CD4-positive, alpha-beta memory T cell (primary cell): ENCODE data around the gene PAQR9. TPM values are rescaled to one million over a fixed set of nuclear protein-coding genes. Genes with fewer than 3 reads are reported as not detected.

Experiments used
- CTCF ChIA-PET: fragments of 350-600 bp; sonication (Branson Sonifier 250); formaldehyde crosslinking; loops from one replicate; lab custom pipeline; 2021; ENCODE audit warnings: inconsistent platforms; ENCODE audit not compliant: partially characterized antibody; lab: Charles Lee
- POLR2A ChIA-PET: fragments of 350-600 bp; sonication (Branson Sonifier 250); formaldehyde crosslinking; loops from one replicate; lab custom pipeline; 2021; ENCODE audit not compliant: partially characterized antibody; lab: Charles Lee
- DNase-seq, 5 donors: peaks; one replicate each; pipeline versions ENCODE4 v3.0.0 to v3.0.0-alpha.2; 2020 to 2022; ENCODE audit warnings: mixed read lengths in 1 of 5
- H3K27ac ChIP-seq: one replicate; pipeline ENCODE4 v1.7.0; 2013; ENCODE audit warnings: low read depth, low read length
- H3K27me3 ChIP-seq: 2 replicates; pipeline ENCODE4 v1.7.0; 2013; ENCODE audit warnings: mild to moderate bottlenecking, low read length, moderate library complexity; ENCODE audit not compliant: insufficient read depth
- H3K36me3 ChIP-seq: 2 replicates; pipeline ENCODE4 v1.7.0; 2013; ENCODE audit warnings: mild to moderate bottlenecking, low read length, moderate library complexity; ENCODE audit not compliant: insufficient read depth
- H3K4me1 ChIP-seq: 2 replicates; pipeline ENCODE4 v1.7.0; 2013; ENCODE audit warnings: mild to moderate bottlenecking, low read length, moderate library complexity; ENCODE audit not compliant: insufficient read depth
- H3K4me3 ChIP-seq, 2 donors: one replicate each; pipeline ENCODE4 v1.7.0; 2013; ENCODE audit warnings: low read length in 2 of 2, mild to moderate bottlenecking in 1 of 2
- H3K9me3 ChIP-seq, 2 donors: one replicate each; pipeline ENCODE4 v1.7.0; 2013; ENCODE audit warnings: low read length in 2 of 2, control low read depth in 1 of 2; ENCODE audit not compliant: control insufficient read depth in 1 of 2
- H3K27ac Mint-ChIP-seq, 7 donors: one replicate each; pipeline ENCODE4 v1.8.0; 2020 to 2021; ENCODE audit warnings: mixed read lengths in 7 of 7, mild to moderate bottlenecking in 6 of 7, inconsistent platforms in 3 of 7, moderate library complexity in 3 of 7
- H3K27me3 Mint-ChIP-seq, 2 donors: one replicate each; pipeline ENCODE4 v1.8.0; 2020 to 2021; ENCODE audit warnings: mixed read lengths in 2 of 2
- H3K36me3 Mint-ChIP-seq, 2 donors: one replicate each; pipeline ENCODE4 v1.8.0; 2020 to 2021; ENCODE audit warnings: mixed read lengths in 2 of 2, inconsistent platforms in 1 of 2, mild to moderate bottlenecking in 1 of 2
- H3K4me1 Mint-ChIP-seq, 4 donors: one replicate each; pipeline ENCODE4 v1.8.0; 2020 to 2021; ENCODE audit warnings: mixed read lengths in 4 of 4, mild to moderate bottlenecking in 1 of 4
- H3K4me3 Mint-ChIP-seq, 8 donors: one replicate each; pipeline ENCODE4 v1.8.0; 2020 to 2021; ENCODE audit warnings: mixed read lengths in 8 of 8, mild to moderate bottlenecking in 7 of 8, moderate library complexity in 6 of 8, inconsistent platforms in 3 of 8
- H3K9me3 Mint-ChIP-seq, 8 donors: one replicate each; pipeline ENCODE4 v1.8.0; 2020 to 2021; ENCODE audit warnings: mixed read lengths in 8 of 8, mild to moderate bottlenecking in 5 of 8, inconsistent platforms in 3 of 8, moderate library complexity in 1 of 8
- intact Hi-C: fragments of 100-400 bp; cut with micrococcal nuclease; formaldehyde crosslinking; loops from one replicate; pipeline ENCODE4 v1.15.1; 2023
- polyA plus RNA-seq, 2 donors: library from polyadenylated mRNA; unstranded; fragments of 300-500 nt; fragmentation: Illumina TruSeq; gene quantifications; one replicate each; pipeline ENCODE4 v1.2.3, GENCODE V29; 2021
- total RNA-seq, 2 experiments: library from RNA; stranded (reverse); gene quantifications; one replicate each; pipeline ENCODE4 v1.2.3, GENCODE V29; 2021

Gene PAQR9
- total and polyA plus RNA-seq, 4 experiments from 2014 or later, result not detected

- Mint-ChIP-seq H3K9me3 (no peaks in the 10 kb centered on the region), H3K27ac (no peak overlapping the region), H3K4me3 (no peak overlapping the region), H3K27me3 (peaks cover 19 to 21% of the 10 kb centered on the region in 2 donors), H3K4me1 (no peaks in the 10 kb centered on the region), H3K36me3 (no peaks in the 10 kb centered on the region)
- Histone ChIP-seq H3K27me3 (no peaks in the 10 kb centered on the region), H3K27ac (no peak overlapping the region), H3K9me3 (no peaks in the 10 kb centered on the region), H3K4me1 (no peaks in the 10 kb centered on the region), H3K4me3 (no peak overlapping the region), H3K36me3 (no peaks in the 10 kb centered on the region)
- no peak for DNase-seq
- intact Hi-C loops, result no loop called here
- ChIA-PET CTCF (interaction anchor here (0.9 to 3.3 kb wide), 4 partner anchors 10 to 397 kb away, joined by 3 to 33 read pairs (median 9); no protein-coding TSS in a partner anchor), POLR2A (interaction anchor here (0.6 to 0.9 kb wide), 2 partner anchors 393 to 397 kb away, joined by 3 read pairs; no protein-coding TSS in a partner anchor)
These were observed 20.8 kb upstream of the PAQR9 start for GRCh38 chr3:142984255-142984654.

- Histone ChIP-seq H3K4me1 (no peaks in the 10 kb centered on the region), H3K36me3 (no peaks in the 10 kb centered on the region), H3K27me3 (no peaks in the 10 kb centered on the region), H3K9me3 (no peaks in the 10 kb centered on the region), H3K27ac (no peak overlapping the region), H3K4me3 (no peak overlapping the region)
- Mint-ChIP-seq H3K27me3 (peaks cover 20 to 22% of the 10 kb centered on the region in 2 donors), H3K4me3 (no peak overlapping the region), H3K27ac (no peak overlapping the region), H3K36me3 (no peaks in the 10 kb centered on the region), H3K4me1 (no peaks in the 10 kb centered on the region), H3K9me3 (no peaks in the 10 kb centered on the region)
- ChIA-PET POLR2A (no interaction called here), CTCF (interaction anchor here (0.9 to 3.3 kb wide), 5 partner anchors 8 to 396 kb away, joined by 3 to 33 read pairs (median 7); no protein-coding TSS in a partner anchor)
- intact Hi-C loops, result no loop called here
- no peak for DNase-seq
These were observed 19.8 kb upstream of the PAQR9 start for GRCh38 chr3:142983318-142983717.

GRCh38 chr3:142982038-142982773, 18.7 kb upstream of the PAQR9 start:
- Histone ChIP-seq H3K27me3 (no peaks in the 10 kb centered on the region), H3K4me3 (no peak overlapping the region), H3K27ac (no peak overlapping the region), H3K9me3 (no peaks in the 10 kb centered on the region), H3K4me1 (no peaks in the 10 kb centered on the region), H3K36me3 (no peaks in the 10 kb centered on the region)
- Mint-ChIP-seq H3K27ac (no peak overlapping the region), H3K4me1 (no peaks in the 10 kb centered on the region), H3K27me3 (peaks cover 18% of the 10 kb centered on the region in 2 donors), H3K4me3 (no peak overlapping the region), H3K36me3 (no peaks in the 10 kb centered on the region), H3K9me3 (no peaks in the 10 kb centered on the region)
- POLR2A ChIA-PET, result no interaction called here
- intact Hi-C loops, result no loop called here
- DNase-seq, result no peak
- CTCF ChIA-PET, result interaction anchor here (1.6 to 3.3 kb wide), 3 partner anchors 9 to 395 kb away, joined by 7 to 33 read pairs (median 9); no protein-coding TSS in a partner anchor

- peaks cover 16 to 21% of the 10 kb centered on the region in 2 donors for H3K27me3 Mint-ChIP-seq
- intact Hi-C loops, result no loop called here
- no peaks in the 10 kb centered on the region for H3K36me3 ChIP-seq
- no peaks in the 10 kb centered on the region for H3K9me3 ChIP-seq
- no peaks in the 10 kb centered on the region for H3K27me3 ChIP-seq
- H3K36me3 Mint-ChIP-seq, result no peaks in the 10 kb centered on the region
- POLR2A ChIA-PET, result no interaction called here
- no peaks in the 10 kb centered on the region for H3K9me3 Mint-ChIP-seq
- H3K4me3 ChIP-seq, result no peak overlapping the region
- no peak overlapping the region for H3K27ac ChIP-seq
- CTCF ChIA-PET, result interaction anchor here (0.7 to 1.6 kb wide), 3 partner anchors 10 to 394 kb away, joined by 3 to 9 read pairs (median 3); no protein-coding TSS in a partner anchor
- DNase-seq, result no peak
- H3K27ac Mint-ChIP-seq, result no peak overlapping the region
- no peaks in the 10 kb centered on the region for H3K4me1 ChIP-seq
- H3K4me3 Mint-ChIP-seq, result no peak overlapping the region
- H3K4me1 Mint-ChIP-seq, result no peaks in the 10 kb centered on the region
These were observed 17.6 kb upstream of the PAQR9 start for GRCh38 chr3:142981108-142981507.

DNA sequence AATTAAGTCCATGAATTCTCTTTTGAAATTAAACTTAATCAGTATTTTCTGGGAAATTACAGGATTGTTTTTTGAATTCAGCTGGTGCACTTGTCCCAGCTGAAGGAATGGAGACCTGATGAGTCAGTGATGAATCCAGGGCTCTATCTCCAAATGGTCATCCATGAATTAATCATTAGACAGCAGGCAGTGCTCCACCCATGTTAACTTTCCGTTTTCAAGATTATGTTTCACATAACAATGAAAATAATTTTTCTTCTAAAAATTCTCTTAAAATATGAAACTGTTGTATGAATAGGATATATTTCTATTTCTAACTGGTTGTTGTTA, 13.9 kb upstream of the PAQR9 start:
- Mint-ChIP-seq H3K27me3 (peaks cover 13 to 34% of the 10 kb centered on the region in 2 donors), H3K27ac (no peak overlapping the region), H3K9me3 (no peaks in the 10 kb centered on the region), H3K4me3 (no peak overlapping the region), H3K36me3 (no peaks in the 10 kb centered on the region), H3K4me1 (no peaks in the 10 kb centered on the region)
- Histone ChIP-seq H3K27me3 (no peaks in the 10 kb centered on the region), H3K4me1 (no peaks in the 10 kb centered on the region), H3K9me3 (no peaks in the 10 kb centered on the region), H3K4me3 (no peak overlapping the region), H3K27ac (no peak overlapping the region), H3K36me3 (no peaks in the 10 kb centered on the region)
- CTCF ChIA-PET, result no interaction called here
- POLR2A ChIA-PET, result no interaction called here
- intact Hi-C loops, result no loop called here
- DNase-seq, result no peak

DNA sequence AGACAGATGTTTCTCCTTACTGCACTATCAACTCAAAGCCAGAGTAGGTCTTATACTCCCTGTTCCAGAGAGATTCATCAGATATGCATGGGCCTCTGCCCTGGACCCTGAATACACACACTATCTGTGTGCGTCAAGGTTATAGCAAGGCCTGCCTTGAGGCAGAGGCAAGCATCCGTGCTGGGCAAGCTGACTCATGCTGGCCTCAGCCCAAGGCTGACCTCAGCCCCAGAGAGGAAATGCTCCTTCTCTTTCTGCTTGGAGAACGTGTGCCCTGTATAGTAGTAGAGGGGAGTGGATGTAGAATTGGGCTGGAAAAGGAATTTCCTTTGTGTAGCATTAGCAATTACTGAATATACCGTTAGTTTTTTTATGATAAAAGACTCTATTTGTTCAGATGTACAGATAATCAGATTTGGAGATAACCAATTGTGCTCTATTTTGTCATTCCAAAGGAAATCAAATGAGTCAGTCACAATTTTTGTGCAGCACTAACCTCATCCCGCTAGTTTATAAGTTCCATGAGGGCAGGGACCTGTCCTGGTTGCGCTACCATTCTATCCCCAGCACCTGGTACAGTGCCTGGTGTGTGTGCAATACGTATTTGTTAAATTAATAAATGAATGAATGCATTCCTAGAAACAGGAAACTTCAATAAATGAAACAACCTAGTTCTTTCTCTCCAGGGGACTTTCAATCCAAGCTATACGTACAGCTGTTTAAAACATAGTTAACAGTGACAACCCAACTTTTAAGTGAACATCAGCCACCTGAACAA, 13.3 kb upstream of the PAQR9 start:
- Histone ChIP-seq H3K9me3 (no peaks in the 10 kb centered on the region), H3K27me3 (peaks cover 1% of the 10 kb centered on the region), H3K4me3 (no peak overlapping the region), H3K27ac (no peak overlapping the region), H3K36me3 (no peaks in the 10 kb centered on the region), H3K4me1 (no peaks in the 10 kb centered on the region)
- H3K4me1 Mint-ChIP-seq, result no peaks in the 10 kb centered on the region
- H3K27me3 Mint-ChIP-seq, result peaks cover 12 to 34% of the 10 kb centered on the region in 2 donors
- no peaks in the 10 kb centered on the region for H3K9me3 Mint-ChIP-seq
- no peak overlapping the region for H3K4me3 Mint-ChIP-seq
- H3K36me3 Mint-ChIP-seq, result no peaks in the 10 kb centered on the region
- no peak for DNase-seq
- CTCF ChIA-PET, result no interaction called here
- no peak overlapping the region for H3K27ac Mint-ChIP-seq
- intact Hi-C loops, result no loop called here
- POLR2A ChIA-PET, result no interaction called here

- POLR2A ChIA-PET, result no interaction called here
- intact Hi-C loops, result no loop called here
These were observed 12.0 kb upstream of the PAQR9 start for GRCh38 chr3:142975316-142975995.

More at GRCh38 chr3:142975316-142975995, 12.0 kb upstream of the PAQR9 start:
- Histone ChIP-seq H3K36me3 (no peaks in the 10 kb centered on the region), H3K4me3 (no peak overlapping the region), H3K9me3 (no peaks in the 10 kb centered on the region), H3K27me3 (peaks cover 7% of the 10 kb centered on the region), H3K4me1 (no peaks in the 10 kb centered on the region), H3K27ac (no peak overlapping the region)
- Mint-ChIP-seq H3K36me3 (no peaks in the 10 kb centered on the region), H3K9me3 (no peaks in the 10 kb centered on the region), H3K27me3 (peaks cover 14 to 36% of the 10 kb centered on the region in 2 donors), H3K4me1 (no peaks in the 10 kb centered on the region), H3K27ac (no peak overlapping the region), H3K4me3 (no peak overlapping the region)
- DNase-seq, result no peak
- CTCF ChIA-PET, result no interaction called here
